Left ventricle myocardium superior (tissue), 1 donor: ENCODE results near the gene PAPSS2. TPM values are rescaled to one million over a fixed set of nuclear protein-coding genes. Genes with fewer than 3 reads are reported as not detected.
A peak's percentile ranks its signal among the peaks of the same experiment; 100 is the strongest.

ENCODE experiments used
- ATAC-seq: fragments of 200-7000 bp; cut with Tn5 transposase; one replicate; pipeline ENCODE4 v1.9.1; 2020; ENCODE audit warnings: mild to moderate bottlenecking, moderate library complexity
- DNase-seq: peaks from one replicate; pipeline ENCODE4 v3.0.0-alpha.2; 2020
- intact Hi-C: fragments of 100-400 bp; cut with micrococcal nuclease; formaldehyde crosslinking; loops from one replicate; pipeline ENCODE4 v1.11.0; 2022
- total RNA-seq: library from RNA; stranded (reverse); fragmentation: NEBNext Ultra II Directional; extraction: Animal tissue kit (Norgen Biotek cat#: 25700); gene quantifications from one replicate; pipeline ENCODE4 v1.2.1, GENCODE V29; 2021
- donor health status: DM: no; HTN: yes; CAD: no; lungs with severe emphysema.

Gene PAPSS2
- total RNA-seq, 1 donor from 2014 or later = 11.8 TPM

GRCh38 chr10:87664276-87664701, 4.6 kb downstream of the PAPSS2 start:
- DNase-seq = no peak
- intact Hi-C loops = no loop called here
- ATAC-seq = no peak

DNA sequence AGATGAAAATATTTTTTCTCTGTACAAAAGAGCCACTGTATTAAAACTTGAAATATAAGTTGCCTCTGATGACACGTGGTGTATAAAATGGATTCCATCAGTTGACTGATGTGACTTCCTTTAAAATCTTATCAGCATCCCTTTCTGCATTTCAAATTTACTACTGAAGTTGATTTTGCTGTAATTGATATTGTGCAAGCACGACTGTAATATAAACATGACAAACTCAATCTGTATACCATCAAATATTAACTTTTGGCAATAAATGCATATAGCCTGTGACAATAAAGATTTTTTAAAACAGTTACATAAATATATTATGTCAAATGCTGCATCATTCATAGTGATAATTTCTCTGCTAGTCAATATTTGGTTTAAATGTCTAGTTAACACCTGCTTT, 7.8 kb downstream of the PAPSS2 start:
- DNase-seq = no peak
- intact Hi-C loops = no loop called here
- ATAC-seq = no peak

- intact Hi-C loops = no loop called here
- DNase-seq (no peak), ATAC-seq (peak; percentile 47)
Observed at GRCh38 chr10:87668324-87669074, 8.8 kb downstream of the PAPSS2 start.

DNA sequence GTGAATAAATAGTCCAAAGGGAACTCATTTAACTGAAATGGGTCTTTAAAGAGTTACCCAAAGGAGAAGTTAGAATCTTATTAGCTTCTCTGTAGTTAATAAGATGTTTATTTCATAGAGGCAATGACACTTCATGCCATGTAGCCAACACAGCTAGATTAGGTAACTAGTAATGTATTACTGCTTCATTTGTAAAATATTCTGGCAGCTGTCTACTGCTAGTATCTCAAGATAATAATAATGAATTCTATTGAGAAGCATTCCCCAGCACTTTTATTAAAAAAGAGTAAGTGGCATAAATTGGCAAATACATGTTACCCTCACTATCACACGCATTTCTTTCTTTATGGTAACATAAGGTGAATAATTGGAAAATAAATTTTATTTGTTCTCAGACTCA, 10.1 kb downstream of the PAPSS2 start:
- ATAC-seq = no peak
- intact Hi-C loops = no loop called here

GRCh38 chr10:87670586-87670985, 10.9 kb downstream of the PAPSS2 start:
- intact Hi-C loops = no loop called here
- DNase-seq (no peak), ATAC-seq (no peak)

More for the DNA sequence above, 10.1 kb downstream of the PAPSS2 start:
- DNase-seq = no peak

- ATAC-seq (no peak), DNase-seq (no peak)
- intact Hi-C loops = no loop called here
Observed at GRCh38 chr10:87671139-87671815, 11.6 kb downstream of the PAPSS2 start.

DNA sequence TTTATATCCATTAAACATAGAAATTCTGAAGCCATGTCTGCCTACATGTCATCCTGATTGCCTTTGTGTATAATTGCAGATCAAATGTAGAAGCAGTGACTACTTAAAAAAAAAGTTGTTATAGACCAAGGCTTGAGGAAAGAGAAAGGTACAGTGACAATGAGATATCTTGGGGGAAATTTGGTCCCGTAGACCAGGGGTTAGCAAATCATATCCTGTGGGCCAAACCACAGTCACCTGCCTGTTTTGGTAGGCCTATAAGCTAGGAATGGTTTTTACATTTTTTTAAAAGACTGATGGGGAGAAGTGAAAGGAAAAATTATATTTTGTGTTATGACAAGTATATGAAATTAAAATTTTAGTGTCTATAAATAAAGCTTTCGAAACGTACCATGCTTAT, 12.9 kb downstream of the PAPSS2 start:
- intact Hi-C loops = no loop called here
- no peak for ATAC-seq
- DNase-seq = no peak

GRCh38 chr10:87674943-87675342, 15.3 kb downstream of the PAPSS2 start:
- DNase-seq (no peak), ATAC-seq (no peak)
- intact Hi-C loops = no loop called here

GRCh38 chr10:87675396-87676376, 16.0 kb downstream of the PAPSS2 start:
- intact Hi-C loops = no loop called here

DNA sequence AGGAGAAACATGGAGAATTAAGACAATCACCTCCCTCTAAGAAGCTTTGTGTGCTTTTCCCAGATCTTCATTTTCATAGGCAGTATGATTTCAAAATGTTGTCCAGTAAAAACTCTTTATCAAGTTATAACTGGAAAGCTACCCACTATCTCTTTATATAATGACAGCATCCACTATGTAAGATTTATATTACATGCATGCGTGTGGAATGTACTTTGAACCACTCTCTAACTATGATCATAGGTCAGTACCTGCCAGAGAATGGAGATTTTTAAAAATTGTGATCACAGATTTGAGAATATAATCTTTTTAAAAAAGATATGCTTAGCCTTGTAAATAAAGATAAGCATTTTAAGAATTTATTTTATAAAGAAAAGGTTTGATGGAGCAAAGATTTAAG, 17.9 kb downstream of the PAPSS2 start:
- DNase-seq (no peak), ATAC-seq (no peak)
- intact Hi-C loops = no loop called here

More at GRCh38 chr10:87675396-87676376, 16.0 kb downstream of the PAPSS2 start:
- ATAC-seq = no peak
- no peak for DNase-seq

DNA sequence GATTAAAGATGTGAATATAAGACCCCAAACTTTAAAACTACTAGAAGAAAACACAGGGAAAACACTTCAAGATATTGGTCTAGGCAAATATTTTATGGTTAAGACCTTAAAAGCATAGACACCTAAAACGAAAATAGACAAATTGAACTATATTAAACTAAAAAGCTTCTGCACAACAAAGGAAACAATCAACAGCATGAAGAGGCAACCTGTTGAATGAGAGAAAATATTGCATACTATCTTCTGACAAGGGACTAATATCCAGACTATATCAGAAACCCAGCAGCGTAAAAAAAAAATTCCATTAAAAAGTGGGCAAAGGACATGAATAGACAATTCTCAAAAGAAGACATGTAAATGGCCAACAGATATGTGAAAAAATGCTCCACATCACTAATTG, 18.6 kb downstream of the PAPSS2 start:
- no peak for DNase-seq
- intact Hi-C loops = no loop called here
- no peak for ATAC-seq

DNA sequence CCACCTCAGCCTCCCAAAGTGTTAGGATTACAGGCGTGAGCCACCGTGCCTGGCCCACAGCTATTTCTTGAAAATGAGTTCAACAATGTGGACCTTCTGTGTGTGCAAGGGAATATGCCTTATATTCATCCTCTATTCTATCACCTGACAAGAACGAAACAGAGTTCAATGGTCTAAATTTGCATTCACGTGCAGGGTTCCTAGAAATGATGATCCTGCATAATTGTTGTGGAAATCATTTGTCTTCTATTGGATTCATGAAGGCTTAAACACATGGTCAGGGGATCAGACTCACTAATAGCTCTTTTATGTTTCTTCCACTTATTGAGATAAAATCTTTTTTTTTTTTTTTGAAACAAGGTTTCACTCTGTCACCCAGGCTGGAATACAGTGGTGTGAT, 23.7 kb downstream of the PAPSS2 start:
- no peak for ATAC-seq
- no peak for DNase-seq
- intact Hi-C loops = no loop called here

GRCh38 chr10:87684001-87684638, 24.4 kb downstream of the PAPSS2 start:
- DNase-seq = no peak
- intact Hi-C loops = no loop called here
- ATAC-seq = no peak

GRCh38 chr10:87685832-87686574, 26.3 kb downstream of the PAPSS2 start:
- intact Hi-C loops = no loop called here
- peak; percentile 65 for ATAC-seq
- no peak for DNase-seq

DNA sequence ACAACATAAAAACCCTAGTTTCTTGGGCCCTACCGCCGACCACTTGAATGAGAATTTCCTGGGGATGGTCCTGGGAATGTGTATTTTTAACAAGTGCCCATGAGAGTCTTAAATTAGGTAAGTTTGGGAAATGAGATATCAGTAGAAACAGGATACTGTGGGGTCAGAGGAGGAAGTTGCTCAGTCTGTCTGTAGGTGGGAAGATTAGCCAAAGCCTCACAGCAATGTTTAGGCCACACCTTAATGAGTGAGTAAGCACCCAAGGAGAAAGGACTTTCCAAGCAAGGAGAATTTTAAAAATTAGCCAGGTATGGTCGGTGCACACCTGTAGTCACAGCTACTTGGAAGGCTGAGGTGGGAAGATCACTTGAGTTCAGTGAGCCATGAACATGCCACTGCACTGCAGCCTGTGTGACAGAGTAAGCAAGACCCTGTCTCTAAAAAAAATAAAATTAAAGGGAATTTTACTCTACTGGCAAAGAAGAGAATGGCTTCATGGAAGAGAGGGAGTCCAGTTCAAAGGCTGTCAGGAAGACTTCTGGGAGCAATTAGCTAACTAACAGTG, 31.9 kb downstream of the PAPSS2 start:
- DNase-seq (no peak), ATAC-seq (no peak)
- intact Hi-C loops = no loop called here

GRCh38 chr10:87692956-87693484, 33.3 kb downstream of the PAPSS2 start:
- ATAC-seq = no peak
- no peak for DNase-seq
- intact Hi-C loops = no loop called here

DNA sequence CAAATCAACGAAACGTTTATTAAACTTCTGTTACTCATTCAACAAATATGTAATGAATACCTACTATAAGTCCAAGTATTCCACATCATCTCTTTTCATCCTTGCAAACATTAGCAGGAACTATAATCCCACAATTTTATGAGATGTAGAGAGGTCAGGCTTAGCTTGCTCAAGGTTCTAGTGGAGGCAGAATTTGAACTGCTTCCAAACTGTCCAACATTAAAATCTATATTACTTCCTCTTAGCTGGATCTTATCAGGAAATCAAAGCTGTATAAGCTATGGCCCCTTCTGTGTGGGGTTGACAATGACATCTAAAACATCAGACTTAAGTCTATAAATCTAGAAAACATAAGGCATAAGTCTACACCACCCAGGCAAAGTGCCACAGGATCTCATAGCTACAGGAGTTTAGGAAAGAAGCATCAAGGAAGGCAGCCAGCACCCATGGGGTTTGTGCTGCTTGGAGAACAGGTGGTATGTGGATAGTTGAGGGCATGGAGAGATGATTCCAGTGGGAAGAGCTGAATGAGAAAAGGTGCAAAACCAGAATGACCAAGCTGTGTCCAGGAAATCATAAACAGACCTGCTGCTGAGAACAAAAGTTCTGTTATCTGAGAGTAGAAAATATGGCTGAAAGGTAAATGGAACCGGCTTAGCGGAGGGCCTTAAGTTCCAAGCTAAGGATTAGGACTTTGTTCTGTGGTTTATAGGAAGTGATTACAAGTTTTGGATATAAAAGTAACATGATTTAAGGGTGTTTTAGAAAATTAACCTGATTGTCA, 34.5 kb downstream of the PAPSS2 start:
- intact Hi-C loops = no loop called here
- ATAC-seq (no peak), DNase-seq (no peak)
